Measurements from ENCODE around the gene KRTAP10-5.
"Not testable (repeated sequence)": the region's sequence is repeated elsewhere in the genome, so short reads cannot be mapped to it uniquely, and the experiment has no call there.

KRTAP10-5 gene

DNA sequence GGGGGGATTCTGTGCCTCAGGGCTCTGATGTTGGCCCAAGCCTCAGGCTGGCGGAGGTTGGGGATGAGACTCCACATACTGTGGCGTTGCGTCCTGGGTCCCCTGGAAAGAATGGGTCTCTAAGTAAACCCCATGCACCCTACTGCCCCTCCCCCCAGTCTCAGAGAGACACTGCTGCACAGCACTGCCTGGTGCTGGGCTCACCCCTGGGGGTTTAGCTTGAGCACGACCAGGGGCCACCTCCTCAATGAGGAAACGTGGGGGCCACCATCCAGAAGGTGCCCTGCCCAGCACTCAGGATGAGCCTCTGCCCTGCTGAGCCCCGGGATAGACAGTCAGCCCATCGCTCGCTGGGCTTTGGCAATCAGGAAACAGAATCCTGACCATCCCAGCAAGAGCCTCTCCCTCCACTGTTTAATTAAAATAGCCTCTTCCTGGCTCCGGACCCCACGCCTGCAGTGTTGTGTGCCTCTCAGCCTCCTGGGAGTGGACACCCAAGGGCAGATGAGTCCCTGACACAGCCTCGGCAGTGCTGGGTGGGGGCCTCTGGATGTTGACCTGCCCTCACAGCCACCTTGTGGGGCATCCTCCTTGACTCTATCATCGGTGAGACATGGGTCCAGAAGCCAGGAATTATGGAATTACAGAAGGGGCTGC, 10.4 kb downstream of the KRTAP10-5 start:
- DNase-seq: no peak

DNA sequence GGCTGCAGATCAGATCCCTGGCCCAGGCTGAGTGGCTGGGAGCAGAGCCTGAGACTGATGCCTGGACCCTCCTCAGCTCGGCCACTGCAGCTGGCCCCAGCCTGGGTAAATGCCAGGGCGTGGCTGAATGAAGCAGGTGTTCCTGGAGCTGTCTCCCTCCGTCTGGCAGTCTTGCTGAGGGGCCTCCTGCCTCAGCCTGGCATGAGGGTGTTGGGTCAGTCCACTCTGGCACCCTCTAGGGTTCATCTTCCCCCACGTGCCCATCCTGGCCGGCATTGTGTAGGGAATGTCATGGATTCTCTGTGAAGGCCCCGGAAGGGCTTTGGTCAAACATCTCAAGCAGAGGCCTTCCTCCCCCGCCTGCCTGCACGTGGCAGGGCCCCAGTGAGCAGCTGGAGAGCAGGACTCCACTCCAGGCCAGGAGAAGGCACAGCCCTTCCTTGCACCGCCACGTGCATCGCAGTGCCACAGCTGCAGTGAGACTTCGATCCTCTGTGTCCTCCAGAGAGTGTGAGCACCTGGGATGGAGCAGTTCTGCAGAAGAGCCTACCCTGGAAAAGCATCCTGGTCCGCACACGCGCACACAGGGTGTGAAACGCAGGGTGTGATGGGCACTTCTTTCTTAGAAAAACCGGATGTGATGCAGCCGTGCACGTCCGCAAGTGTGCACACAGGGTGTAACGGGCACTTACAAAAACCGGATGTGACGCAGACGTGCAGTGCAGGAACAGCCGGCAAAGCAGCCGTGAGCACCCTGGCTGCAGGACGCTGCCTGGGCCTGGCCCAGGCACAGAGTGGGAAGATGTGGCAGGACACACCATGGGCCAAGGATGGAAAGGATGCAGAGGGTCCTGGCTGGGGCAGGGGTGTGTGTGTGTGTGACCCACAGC, 11.5 kb downstream of the KRTAP10-5 start:
- no peak for DNase-seq

DNA sequence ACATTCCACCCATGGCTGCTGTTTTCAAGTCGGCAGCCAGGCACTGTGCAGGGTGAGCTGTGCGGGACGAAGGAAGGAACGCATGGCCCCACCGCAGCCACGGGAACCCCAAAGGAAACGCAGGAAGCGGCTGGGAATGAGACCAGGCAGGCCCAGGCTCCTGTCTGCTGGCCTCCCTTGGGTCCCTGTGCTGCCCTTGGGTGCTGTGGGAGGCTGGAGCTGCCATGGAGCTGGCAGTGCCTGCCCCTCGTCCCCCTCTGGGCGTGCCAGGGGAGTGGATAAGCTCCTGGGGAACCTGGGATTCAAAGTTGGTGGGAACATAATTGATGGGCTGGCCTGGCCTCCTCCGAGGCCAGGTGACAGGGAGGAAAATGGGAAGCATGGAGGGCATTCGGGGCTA, 12.1 kb downstream of the KRTAP10-5 start:
- no peak for DNase-seq

DNA sequence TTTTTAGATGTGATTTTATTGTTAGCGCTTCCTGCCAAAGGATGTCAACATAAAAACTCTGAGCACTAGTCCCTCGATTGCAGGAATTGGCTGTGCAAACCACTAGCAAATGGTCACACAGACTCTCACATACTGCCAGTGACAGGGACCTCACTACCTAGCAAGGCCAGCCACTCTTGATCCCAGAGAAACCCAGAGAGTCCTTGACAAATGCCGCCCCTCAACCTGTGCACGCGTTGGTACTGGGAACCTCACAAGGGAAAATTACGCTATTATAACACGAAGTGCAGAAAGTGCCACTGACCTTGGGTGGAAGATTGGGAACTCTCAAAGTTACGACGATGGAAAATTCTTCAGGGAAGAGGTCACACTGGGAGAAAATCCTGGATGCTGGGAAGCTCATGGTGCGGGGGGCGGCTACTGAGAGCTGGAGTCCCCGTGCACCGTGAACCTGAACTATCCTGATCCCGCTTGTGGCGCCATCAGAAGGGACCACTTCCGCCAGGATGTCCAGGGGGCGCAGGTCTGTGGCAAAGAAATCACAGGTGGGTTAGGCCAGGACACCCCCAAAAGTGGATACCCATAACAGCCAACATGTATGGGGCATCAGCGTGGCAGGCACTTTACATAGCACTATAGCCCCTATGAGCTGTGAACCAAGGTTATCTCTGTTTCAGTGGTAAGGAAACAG, 12.8 kb downstream of the KRTAP10-5 start:
- no peak for DNase-seq

DNA sequence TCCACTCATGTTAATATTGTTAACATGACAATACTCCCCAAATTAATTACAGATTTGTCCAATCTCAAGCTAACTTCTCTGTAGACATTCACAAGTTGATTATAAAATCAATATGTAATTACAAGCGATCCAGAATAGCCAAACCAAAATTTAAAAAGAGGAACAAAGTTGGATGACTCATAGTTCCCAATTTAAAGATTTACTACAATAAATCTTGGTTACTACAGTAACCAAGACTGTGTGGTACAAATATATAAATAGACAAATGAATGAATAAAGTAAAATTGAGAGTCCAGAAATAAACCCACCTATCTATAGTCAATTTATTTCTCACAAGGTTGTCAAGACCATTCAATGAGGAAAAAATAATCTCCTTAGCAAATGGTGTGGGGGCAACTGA, 14.0 kb downstream of the KRTAP10-5 start:
- DNase-seq: no peak

DNA sequence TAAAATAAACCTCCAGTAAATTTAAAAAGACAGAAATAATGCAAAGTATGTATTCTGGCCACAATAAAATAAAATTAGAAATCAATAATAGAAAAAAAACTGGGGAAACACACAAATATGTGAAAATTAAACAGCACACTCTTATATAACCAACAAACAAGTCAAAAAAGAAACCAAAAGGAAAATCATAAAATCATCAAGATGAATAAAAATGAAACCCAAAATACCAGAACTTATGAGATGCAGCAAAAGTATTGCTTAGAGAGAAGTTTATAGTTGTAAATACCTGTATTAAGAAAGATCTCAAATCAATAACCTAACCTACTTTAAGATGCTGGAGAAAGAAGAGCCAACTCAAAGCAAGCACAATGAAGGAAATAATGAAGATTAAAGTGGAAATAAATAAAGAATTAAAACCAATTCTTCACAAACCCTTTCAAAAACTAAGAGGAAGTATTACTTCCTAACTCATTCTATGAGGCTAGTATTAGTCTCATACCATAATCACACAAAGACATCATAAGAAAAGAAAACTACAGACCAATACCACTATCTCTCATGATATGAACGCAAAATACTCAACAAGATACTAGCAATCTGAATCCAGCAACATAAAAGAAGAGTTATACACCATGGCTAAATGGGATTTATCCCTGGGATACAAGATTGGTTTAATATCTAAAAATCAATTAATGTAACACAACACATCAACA, 15.4 kb downstream of the KRTAP10-5 start:
- no peak for DNase-seq

DNA sequence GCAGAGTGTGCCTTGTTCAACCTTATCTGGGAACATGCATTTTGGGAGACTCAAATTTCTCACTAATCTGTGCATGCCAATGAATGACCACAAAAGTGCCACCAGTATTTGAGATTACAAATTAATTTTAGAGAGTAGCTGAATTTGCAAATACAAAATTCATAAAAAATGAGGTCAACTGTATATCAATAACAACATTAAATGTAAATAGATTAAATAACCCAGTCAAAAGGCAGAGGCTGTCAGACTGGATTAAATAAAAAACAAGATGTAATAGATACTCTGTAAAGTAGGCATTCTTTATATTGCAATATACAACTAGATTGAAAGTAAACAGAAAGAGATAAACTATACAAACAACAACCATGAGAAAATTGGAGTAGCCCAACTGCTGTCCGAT, 16.3 kb downstream of the KRTAP10-5 start:
- DNase-seq: no peak

DNA sequence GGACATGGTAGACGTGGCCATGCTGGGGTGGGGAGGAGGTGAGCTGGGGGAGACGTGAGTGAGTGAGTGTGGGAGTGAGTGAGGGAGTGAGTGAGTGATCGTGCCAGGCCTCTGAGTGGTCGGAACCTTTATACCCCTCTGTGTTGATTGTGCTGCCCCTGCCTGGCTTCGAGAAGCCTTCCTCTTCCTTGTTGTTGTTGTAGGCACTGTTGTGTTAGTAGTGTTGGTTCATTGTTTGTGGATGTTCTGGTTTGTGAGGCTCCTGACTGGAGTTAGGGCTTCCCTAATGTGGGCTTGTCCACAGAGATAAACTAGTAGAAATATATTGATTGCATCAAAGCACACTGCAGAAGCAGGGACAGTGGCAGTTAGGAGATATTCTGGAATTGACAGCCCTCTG, 21.7 kb downstream of the KRTAP10-5 start, which contains the start of gene KRTAP10-3:
Gene KRTAP10-3 (minus strand): TSS at position 101 of the 400 bp plus-strand sequence. CDS start 80 bp downstream, at position 21.
- no peak for DNase-seq

DNA sequence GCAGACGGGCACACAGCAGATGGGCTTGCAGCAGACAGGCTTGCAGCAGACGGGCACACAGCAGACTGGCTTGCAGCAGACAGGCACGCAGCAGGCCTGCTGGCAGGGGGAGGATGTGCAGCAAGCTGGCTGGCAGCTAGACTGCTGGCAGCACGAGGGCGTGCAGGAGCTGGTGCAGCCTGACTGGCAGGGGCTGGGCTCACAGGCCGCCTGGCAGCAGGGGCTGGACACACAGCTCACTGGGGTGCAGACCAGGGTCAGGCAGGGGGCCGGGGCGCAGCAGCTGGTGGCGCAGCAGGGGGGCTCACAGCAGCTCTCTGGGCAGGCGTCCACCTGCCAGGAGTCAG, 22.1 kb downstream of the KRTAP10-5 start:
- not testable (repeated sequence) for DNase-seq

DNA sequence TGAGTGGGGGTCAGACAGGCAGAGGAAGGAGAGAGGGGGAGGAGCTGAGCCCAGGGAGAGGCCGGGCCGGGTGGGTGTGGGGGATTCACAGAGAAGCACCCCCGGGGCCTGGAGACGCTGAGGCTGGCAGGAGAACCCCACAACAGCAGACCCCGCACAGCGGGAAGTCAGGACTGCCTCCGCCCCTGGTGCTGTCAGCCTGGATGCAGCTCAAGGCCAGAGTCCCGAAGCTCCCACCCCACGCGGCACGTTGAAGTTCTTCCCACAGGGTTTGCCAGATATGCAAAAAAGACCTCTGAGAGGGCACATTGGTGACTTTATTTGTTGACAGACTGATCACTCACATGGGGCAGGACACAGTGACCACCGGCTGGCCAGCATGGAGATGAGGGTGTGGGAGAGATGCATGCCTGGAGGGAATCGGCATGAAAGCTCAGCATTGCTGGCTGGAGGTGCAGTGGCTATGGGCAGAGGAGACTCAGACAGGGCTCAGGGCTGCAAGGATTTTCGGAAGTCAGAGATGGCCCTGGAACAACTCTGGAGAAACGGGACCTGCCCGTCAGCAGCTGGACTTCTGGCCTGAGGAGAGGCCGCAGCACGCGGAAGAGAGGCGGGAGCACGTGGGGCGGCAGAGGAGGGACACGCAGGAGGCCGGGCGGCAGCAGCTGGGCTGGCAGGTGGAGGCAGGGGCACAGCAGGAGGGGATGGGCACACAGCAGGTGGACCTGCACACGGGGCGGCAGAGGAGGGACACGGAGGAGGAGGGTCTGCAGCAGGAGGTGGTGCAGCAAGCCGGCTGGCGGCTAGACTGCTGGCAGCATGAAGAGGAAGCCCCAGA, 22.7 kb downstream of the KRTAP10-5 start:
- DNase-seq: no peak

DNA sequence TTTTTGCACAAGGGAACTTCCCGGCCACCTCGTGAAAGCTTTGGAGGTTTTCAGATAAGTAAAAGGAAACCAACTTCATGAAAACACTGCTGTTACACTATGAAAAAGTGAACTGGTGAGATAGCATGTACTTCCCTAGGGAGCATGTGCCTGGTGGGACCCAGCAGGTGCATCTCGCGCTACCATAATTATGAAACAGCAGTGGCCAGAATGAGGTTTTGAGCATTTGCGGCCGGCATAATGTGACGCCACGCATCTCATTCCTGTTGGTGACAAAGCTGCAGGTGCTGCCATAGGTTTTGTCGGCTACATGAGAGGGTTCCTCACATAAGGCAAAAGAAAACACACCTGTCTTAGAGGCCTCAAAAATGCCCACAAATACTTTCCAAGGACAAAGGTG, 23.5 kb downstream of the KRTAP10-5 start:
- DNase-seq: no peak

DNA sequence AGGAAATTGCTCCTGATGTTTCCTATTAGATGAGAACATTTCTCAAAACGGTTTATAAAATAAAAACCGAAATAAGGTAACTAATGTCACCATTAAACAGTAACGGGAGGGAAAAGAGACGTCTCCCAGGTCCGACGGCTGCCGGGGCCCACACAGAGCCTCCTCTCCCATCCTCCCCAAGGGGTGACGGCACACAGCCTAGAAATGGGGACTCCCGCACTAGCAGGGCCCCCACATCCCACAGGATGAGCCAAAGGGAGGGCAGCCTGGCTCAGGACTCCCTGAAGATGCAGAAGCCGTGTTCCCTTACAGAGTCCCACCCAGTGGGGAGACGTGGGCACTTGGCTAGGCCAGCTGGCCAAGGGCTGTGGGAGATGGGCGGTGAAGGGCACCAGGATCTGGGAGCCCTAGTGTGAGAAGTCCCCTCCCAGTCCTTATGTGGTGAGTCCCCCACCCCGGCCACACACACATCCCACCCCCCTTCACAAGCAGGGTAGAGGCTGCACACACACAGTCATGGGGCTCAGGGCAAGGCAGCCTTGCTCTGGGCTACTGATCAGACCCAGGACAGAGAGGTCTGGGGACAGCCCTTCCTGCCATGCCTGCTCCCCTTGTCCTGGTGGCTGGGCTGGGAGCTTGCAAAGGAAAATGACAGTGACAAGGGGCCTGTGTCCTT, 25.1 kb downstream of the KRTAP10-5 start:
- DNase-seq: no peak

DNA sequence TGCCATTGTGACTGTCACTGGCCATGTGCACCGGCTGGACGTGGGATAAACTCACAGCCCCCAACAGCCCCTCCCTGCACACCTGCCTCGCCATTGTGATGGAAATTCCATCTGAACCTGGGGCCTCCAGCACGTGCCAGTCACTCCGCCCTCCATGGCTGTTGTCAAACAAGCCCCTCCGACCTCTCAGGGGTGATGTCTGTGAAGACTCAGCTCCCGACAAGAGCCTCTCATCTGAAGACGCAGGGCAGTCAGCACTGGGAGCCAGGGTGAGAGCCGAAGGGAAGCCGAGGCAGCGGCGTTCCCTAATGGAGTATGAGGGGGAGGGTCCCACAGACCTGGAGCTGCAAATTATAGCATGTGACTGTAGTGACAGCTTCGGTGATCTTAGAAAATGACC, 27.7 kb downstream of the KRTAP10-5 start:
- DNase-seq: no peak

DNA sequence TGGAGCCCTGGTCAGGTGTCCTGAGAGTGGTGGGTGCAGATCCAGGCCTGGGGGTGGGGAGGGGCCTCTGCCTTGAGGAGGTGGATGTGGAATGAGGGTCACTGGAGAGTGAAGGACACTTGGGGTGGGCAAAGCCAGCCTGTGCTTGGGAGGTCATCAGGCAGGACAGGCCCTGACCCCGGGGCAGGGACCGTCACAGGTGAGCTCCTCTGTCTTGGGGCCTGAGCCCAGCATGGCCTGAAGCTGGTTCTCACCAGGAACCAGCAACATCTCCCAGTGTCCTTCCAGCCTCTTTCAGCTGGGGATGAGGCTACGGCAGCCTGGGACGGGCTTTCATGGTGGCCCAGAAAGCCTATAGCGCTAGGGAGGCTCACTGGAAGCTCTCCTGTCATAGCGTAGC, 28.3 kb downstream of the KRTAP10-5 start:
- DNase-seq: no peak

DNA sequence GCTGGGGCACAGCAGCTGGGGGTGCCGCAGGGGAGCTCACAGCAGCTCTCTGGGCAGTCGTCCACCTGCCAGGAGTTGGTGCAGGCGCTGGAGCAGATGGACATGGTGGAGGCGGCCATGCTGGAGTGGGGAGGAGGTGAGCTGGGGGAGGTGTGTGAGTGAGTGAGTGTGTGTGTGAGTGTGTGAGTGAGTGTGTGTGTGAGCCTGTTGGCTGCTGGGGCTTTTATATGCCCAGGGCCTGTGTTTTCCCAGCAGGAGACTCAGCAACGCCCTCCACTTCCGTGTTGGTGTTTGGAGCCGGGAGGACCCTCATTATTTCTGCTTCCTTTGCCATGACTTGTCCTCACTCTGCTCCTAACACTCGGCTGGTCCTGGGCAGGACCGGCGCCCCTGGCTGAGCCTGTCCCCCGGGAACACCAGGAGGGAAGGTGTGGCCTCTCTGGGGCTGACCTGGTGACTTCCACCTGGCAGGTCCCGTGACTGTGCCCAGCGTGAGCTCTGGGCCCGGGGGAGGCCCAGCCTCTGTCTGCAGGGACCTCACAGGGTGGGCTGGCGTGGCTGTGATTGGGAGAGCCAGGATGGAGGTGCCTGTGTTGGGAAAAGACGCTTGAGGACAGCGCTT, 29.0 kb downstream of the KRTAP10-5 start, which contains the start of gene KRTAP10-2:
Gene KRTAP10-2 (minus strand): TSS at position 166 of the 622 bp plus-strand sequence. CDS start 47 bp downstream, at position 119.
- DNase-seq: no peak

DNA sequence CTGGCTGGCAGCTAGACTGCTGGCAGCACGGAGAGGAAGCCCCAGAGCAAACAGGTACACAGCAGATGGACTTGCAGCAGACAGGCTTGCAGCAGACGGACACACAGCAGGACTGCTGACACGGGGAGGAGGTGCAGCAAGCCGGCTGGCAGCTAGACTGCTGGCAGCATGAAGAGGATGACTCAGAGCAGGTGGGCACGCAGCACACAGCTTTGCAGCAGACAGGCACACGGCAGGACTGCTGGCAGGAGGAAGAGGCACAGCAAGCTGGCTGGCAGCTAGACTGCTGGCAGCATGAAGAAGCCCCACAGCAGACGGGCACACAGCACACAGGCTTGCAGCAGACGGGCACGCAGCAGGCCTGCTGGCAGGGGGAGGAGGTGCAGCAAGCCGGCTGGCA, 29.6 kb downstream of the KRTAP10-5 start:
- no peak for DNase-seq

DNA sequence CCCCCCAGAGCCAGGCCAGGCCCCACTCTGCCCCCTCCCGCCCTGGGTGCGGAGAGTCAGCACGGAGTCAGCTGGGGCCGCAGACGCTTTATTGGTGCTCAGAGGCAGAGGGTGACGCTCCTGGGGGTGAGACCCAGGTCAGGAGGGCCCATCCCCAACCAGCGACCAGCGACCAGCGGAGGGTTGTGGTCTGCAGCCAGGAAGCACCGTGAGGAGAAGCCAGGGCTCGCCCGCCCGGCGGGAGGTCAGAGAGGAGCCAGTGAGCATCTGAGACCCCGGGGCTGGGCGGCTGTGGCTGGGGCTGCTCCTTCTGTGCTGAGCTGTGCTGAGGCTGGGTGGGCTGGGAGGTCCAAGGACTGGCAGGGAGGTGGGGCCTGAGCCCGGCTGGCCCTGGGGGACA, 30.1 kb downstream of the KRTAP10-5 start:
- not testable (repeated sequence) for DNase-seq

DNA sequence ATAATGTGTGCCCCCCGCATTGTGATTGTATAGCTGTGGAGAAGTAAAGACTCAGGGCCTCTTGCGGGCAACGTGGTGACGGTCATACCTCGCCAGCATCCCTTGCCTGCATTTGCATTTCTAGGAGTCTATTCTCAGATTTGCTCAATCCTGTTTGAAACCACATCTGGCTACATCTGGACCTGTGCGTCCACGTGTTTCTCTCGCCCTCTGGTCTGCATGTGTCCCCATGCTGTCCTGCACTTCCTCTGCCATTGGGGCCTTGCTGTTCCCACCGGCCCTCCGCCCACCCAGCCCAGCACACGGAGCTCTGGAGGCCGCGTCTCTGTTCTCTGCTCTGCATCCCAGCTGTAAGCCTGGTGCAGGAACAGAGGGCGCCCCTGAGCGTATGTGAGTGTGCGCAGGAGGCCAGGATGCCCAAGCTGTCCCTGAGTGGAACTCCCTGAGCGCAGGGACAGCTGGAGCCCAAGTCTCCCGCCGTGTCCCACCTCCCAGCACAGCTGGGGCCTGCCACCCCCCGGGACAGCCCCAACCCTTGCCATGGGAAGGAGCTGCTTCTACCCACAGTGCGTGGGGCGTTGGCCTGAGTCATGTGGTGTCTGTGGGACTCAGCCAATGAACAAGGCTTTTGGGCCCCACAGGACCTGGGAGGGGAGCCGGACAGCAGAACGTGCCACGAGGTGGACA, 30.7 kb downstream of the KRTAP10-5 start:
- no peak for DNase-seq

DNA sequence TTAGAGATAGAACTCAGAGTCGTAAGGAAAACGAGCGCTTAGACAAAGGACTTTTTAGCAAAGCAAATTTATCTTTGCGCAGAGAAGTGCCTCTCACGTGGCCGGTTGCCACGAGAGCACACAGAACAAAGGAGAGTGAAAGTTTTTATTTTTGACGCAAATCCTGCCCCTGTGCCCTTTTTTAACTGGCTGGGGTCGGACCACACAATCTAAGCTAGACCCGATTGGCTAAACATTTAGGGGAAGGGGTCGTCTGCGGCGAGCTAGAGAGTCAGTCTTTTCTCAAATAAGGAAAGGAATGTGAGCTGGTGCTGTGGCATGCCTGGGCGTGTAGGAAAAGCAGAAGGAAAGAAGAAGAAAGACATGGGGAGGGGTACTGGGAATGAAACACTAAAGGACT, 31.5 kb downstream of the KRTAP10-5 start:
- no peak for DNase-seq

DNA sequence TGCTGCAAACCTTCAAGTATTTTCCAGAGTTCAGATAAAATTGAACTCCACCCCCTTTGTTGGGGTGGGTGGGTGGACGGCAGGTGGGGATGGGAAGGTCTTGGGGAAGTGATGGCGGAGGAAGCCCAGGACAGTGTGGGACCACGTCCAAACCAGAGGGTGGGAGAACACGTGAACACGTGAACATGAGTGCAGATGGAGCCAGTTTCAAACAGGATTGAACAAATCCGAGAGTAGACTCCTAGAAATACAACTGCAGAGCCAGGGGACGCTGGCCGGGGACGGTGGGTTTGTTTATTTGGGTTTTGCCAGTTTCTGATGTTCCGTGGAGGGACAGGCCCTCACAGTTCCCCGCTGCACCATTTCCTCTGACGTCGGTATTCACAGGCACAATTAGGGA, 32.0 kb downstream of the KRTAP10-5 start:
- DNase-seq: no peak

Data from stimulated activated CD4-positive, alpha-beta T cell treated with anti-CD3 and anti-CD28 coated beads, Interleukin-2, amount 100 ng/mL, for 48 hours (primary cell).